B cell (primary cell): ENCODE measurements around the gene HOXB13. TPM values are rescaled to one million over a fixed set of nuclear protein-coding genes. Genes with fewer than 3 reads are reported as not detected.

Experiments used
- ATAC-seq: fragments of 200-7000 bp; cut with Tn5 transposase; one replicate; pipeline ENCODE4 v1.10.0; 2021; ENCODE audit warnings: low read depth, mild to moderate bottlenecking, moderate number of reproducible peaks, moderate library complexity
- CTCF ChIA-PET: fragments of 350-600 bp; sonication (Branson Sonifier 250); formaldehyde crosslinking; loops from one replicate; lab custom pipeline; 2021; ENCODE audit warnings: antibody characterized with exemption, inconsistent platforms; lab: Charles Lee
- POLR2A ChIA-PET: fragments of 350-600 bp; sonication (Branson Sonifier 250); formaldehyde crosslinking; loops from one replicate; lab custom pipeline; 2021; ENCODE audit warnings: antibody characterized with exemption; lab: Charles Lee
- DNase-seq: peaks from one replicate; pipeline ENCODE4 v3.0.0; 2013
- H2AFZ ChIP-seq: 2 replicates; pipeline ENCODE4 v1.6.1; 2012; ENCODE audit warnings: mild to moderate bottlenecking, low read depth, low read length; ENCODE audit not compliant: insufficient read depth, poor library complexity, severe bottlenecking
- H3K27ac ChIP-seq, 2 donors: 1 replicate in 1 of 2; 2 replicates in 1 of 2; pipeline ENCODE4 v1.5.1; 2012 to 2013; ENCODE audit warnings: low read length in 2 of 2, mild to moderate bottlenecking in 2 of 2, moderate library complexity in 1 of 2
- H3K27me3 ChIP-seq, 4 experiments: fragments of 200-600 bp in 1 of 4; sonication (generic) in 1 of 4; replicated peaks in 1 of 4; 1 replicate in 2 of 4; 2 replicates in 2 of 4; pipeline versions ENCODE4 v1.6.1 to v1.7.0; 2013 to 2016; ENCODE audit warnings: low read length in 3 of 4, mild to moderate bottlenecking in 2 of 4, mixed read lengths in 1 of 4, moderate library complexity in 1 of 4; ENCODE audit not compliant: insufficient read depth in 4 of 4, control insufficient read depth in 3 of 4; ENCODE audit errors: control extremely low read depth in 1 of 4
- H3K36me3 ChIP-seq, 2 experiments: replicated peaks in 1 of 2; 1 replicate in 1 of 2; 2 replicates in 1 of 2; pipeline versions ENCODE4 v1.6.1 to v1.7.1; 2013; ENCODE audit warnings: low read length in 1 of 2; ENCODE audit not compliant: insufficient read depth in 2 of 2, control insufficient read depth in 1 of 2; ENCODE audit errors: control extremely low read depth in 1 of 2, extremely low read depth in 1 of 2
- H3K4me1 ChIP-seq, 2 donors: fragments of 200-600 bp in 1 of 2; sonication (generic) in 1 of 2; 1 replicate in 1 of 2; 2 replicates in 1 of 2; pipeline versions ENCODE4 v1.5.1 to v1.6.1; 2013 to 2017; ENCODE audit warnings: low read length in 2 of 2; ENCODE audit not compliant: control insufficient read depth in 2 of 2, insufficient read depth in 2 of 2
- H3K4me2 ChIP-seq: replicated peaks from 2 replicates; pipeline ENCODE3; 2012; ENCODE audit warnings: mild to moderate bottlenecking, low read depth, low read length; ENCODE audit not compliant: poor library complexity, severe bottlenecking
- H3K4me3 ChIP-seq, 5 experiments: fragments of 200-600 bp in 1 of 5; sonication (generic) in 1 of 5; 1 replicate in 3 of 5; 2 replicates in 2 of 5; pipeline versions ENCODE4 v1.5.1 to v1.7.0; 2011 to 2016; ENCODE audit warnings: low read length in 4 of 5, mild to moderate bottlenecking in 4 of 5, low read depth in 2 of 5, control low read depth in 1 of 5, moderate library complexity in 1 of 5; ENCODE audit not compliant: insufficient read depth in 1 of 5; ENCODE audit errors: control extremely low read depth in 1 of 5, extremely low read depth in 1 of 5
- H3K79me2 ChIP-seq: fragments of 200-600 bp; sonication (generic); one replicate; pipeline ENCODE4 v1.6.0; 2016; ENCODE audit warnings: low read length; ENCODE audit not compliant: control insufficient read depth, insufficient read depth
- H3K9ac ChIP-seq: fragments of 200-600 bp; sonication (generic); 2 replicates; pipeline ENCODE4 v1.6.1; 2017; ENCODE audit warnings: mild to moderate bottlenecking, low read length, moderate library complexity
- H3K9me3 ChIP-seq, 3 donors: one replicate each; pipeline versions ENCODE4 v1.6.1 to v1.7.1; 2013; ENCODE audit warnings: low read length in 2 of 3; ENCODE audit not compliant: control insufficient read depth in 2 of 3, insufficient read depth in 1 of 3; ENCODE audit errors: control extremely low read depth in 1 of 3
- H4K20me1 ChIP-seq: 2 replicates; pipeline ENCODE4 v1.6.0; 2012; ENCODE audit warnings: mild to moderate bottlenecking, low read length; ENCODE audit not compliant: insufficient read depth, control insufficient read depth, poor library complexity, severe bottlenecking
- H3K27ac Mint-ChIP-seq: one replicate; pipeline ENCODE4 v1.8.0; 2021; ENCODE audit warnings: mixed read lengths
- H3K27me3 Mint-ChIP-seq: one replicate; pipeline ENCODE4 v1.8.0; 2021; ENCODE audit warnings: mixed read lengths
- H3K4me1 Mint-ChIP-seq: one replicate; pipeline ENCODE4 v1.8.0; 2021; ENCODE audit warnings: mixed read lengths
- H3K4me3 Mint-ChIP-seq: one replicate; pipeline ENCODE4 v1.8.0; 2021; ENCODE audit warnings: mixed read lengths
- H3K9me3 Mint-ChIP-seq: one replicate; pipeline ENCODE4 v1.8.0; 2022; ENCODE audit warnings: mixed read lengths; ENCODE audit not compliant: insufficient read depth
- CTCF ChIP-seq: fragments of 200-600 bp; IDR thresholded peaks from one replicate; pipeline ENCODE4 v1.8.0; 2022; ENCODE audit warnings: antibody characterized with exemption, mild to moderate bottlenecking
- EZH2 ChIP-seq: IDR thresholded peaks from 2 replicates; pipeline ENCODE4 v1.6.1; 2012; ENCODE audit warnings: borderline replicate concordance, low read depth, mild to moderate bottlenecking, moderate library complexity, low read length; ENCODE audit not compliant: insufficient read depth, poor library complexity, severe bottlenecking
- WGBS: methylation state at CpG from one replicate; pipeline ENCODE4 v1.1.5; 2013; ENCODE audit warnings: missing lambda C conversion rate; ENCODE audit not compliant: insufficient coverage; 5-methylcytosine and 5-hydroxymethylcytosine counted together
- intact Hi-C: fragments of 100-400 bp; cut with micrococcal nuclease; formaldehyde crosslinking; loops from one replicate; pipeline ENCODE4 v1.10.0; 2022
- polyA plus RNA-seq: library from polyadenylated mRNA; depleted of rRNA; stranded (reverse); fragments of >200 nt; gene quantifications from 2 replicates; pipeline ENCODE4 v1.2.3, GENCODE V29; 2012
- total RNA-seq, 2 donors: library from RNA; stranded (reverse); fragments of 120-200 nt in 1 of 2; gene quantifications; 1 replicate in 1 of 2; 2 replicates in 1 of 2; pipeline versions ENCODE4 v1.2.3 to v1.2.4, GENCODE V29; 2013 to 2022

Gene HOXB13
- total and polyA plus RNA-seq, 2 donors (not counting 1 experiment from before 2014, with no cell fraction given), result not detected

- ChIA-PET CTCF (interaction anchor here (1.0 kb wide), 1 partner anchor 151 kb away, joined by 3 read pairs; no protein-coding TSS in a partner anchor), POLR2A (no interaction called here)
- peaks cover 0 to 92% (median 82%) of the 10 kb centered on the region in 4 experiments for H3K27me3 ChIP-seq
- no peaks in the 10 kb centered on the region for H4K20me1 ChIP-seq
- no peak overlapping the region for H3K9ac ChIP-seq
- H3K4me2 ChIP-seq, result peak overlapping the region; percentile 65
- ATAC-seq (no peak), DNase-seq (peak; percentile 28)
- H3K9me3 ChIP-seq, result peaks cover 2 to 59% (median 2%) of the 10 kb centered on the region in 3 donors
- Mint-ChIP-seq H3K4me3 (no peak overlapping the region), H3K27me3 (peaks cover 83% of the 10 kb centered on the region), H3K27ac (peak overlapping the region; percentile 5), H3K9me3 (no peaks in the 10 kb centered on the region), H3K4me1 (peaks cover 32% of the 10 kb centered on the region)
- peaks cover 49 to 71% of the 10 kb centered on the region in 2 donors for H3K4me1 ChIP-seq
- peak overlapping the region in 1 of 5 experiments; percentile 15 for H3K4me3 ChIP-seq
- no peak for TF ChIP-seq CTCF
- TF ChIP-seq EZH2, result no peak
- WGBS, result 19% methylated on average over 5 of the region's 9 CpGs
- H3K27ac ChIP-seq, result no peak overlapping the region
- no peaks in the 10 kb centered on the region for H3K36me3 ChIP-seq
- H3K79me2 ChIP-seq, result no peaks in the 10 kb centered on the region
- intact Hi-C loops, result loop anchor here (5.0 to 10.0 kb wide), 2 partner anchors 130 to 267 kb away; partner anchors contain the start of gene IGF2BP1
- no peak overlapping the region for H2AFZ ChIP-seq
These were observed 955 bp downstream of the HOXB13 start for GRCh38 chr17:48727415-48728175.

GRCh38 chr17:48726916-48727286, 1.6 kb downstream of the HOXB13 start:
- Histone ChIP-seq H3K9me3 (peaks cover 2 to 66% (median 2%) of the 10 kb centered on the region in 3 donors), H3K4me1 (peaks cover 48 to 74% of the 10 kb centered on the region in 2 donors), H4K20me1 (no peaks in the 10 kb centered on the region), H3K27me3 (peaks cover 0 to 92% (median 84%) of the 10 kb centered on the region in 4 experiments), H3K36me3 (no peaks in the 10 kb centered on the region), H3K4me2 (no peak overlapping the region), H3K4me3 (no peak overlapping the region), H3K27ac (no peak overlapping the region), H3K9ac (no peak overlapping the region), H2AFZ (no peak overlapping the region), H3K79me2 (no peaks in the 10 kb centered on the region)
- Mint-ChIP-seq H3K4me3 (no peak overlapping the region), H3K4me1 (peaks cover 31% of the 10 kb centered on the region), H3K9me3 (no peaks in the 10 kb centered on the region), H3K27ac (peak overlapping the region; percentile 5), H3K27me3 (peaks cover 83% of the 10 kb centered on the region)
- 17% methylated on average over 20 of the region's 20 CpGs for WGBS
- peak; percentile 43 for DNase-seq
- intact Hi-C loops, result loop anchor here (5.0 to 10.0 kb wide), 2 partner anchors 130 to 268 kb away; partner anchors contain the start of gene IGF2BP1
- ChIA-PET CTCF (interaction anchor here (0.9 to 1.2 kb wide), 3 partner anchors 17 to 152 kb away, joined by 3 to 4 read pairs (median 4); no protein-coding TSS in a partner anchor), POLR2A (no interaction called here)
- ATAC-seq, result no peak
- TF ChIP-seq EZH2 (no peak), CTCF (no peak)
